IgD-negative memory B cell (primary cell): ENCODE measurements around the gene MLF1. TPM values are rescaled to one million over a fixed set of nuclear protein-coding genes. Genes with fewer than 3 reads are reported as not detected.

ENCODE experiments used
- H3K27ac Mint-ChIP-seq, 3 donors: one replicate each; pipeline ENCODE4 v1.8.0; 2020 to 2022; ENCODE audit warnings: mild to moderate bottlenecking in 3 of 3, mixed read lengths in 3 of 3, moderate library complexity in 1 of 3
- H3K27me3 Mint-ChIP-seq: one replicate; pipeline ENCODE4 v1.8.0; 2021; ENCODE audit warnings: mixed read lengths
- H3K36me3 Mint-ChIP-seq: one replicate; pipeline ENCODE4 v1.8.0; 2020; ENCODE audit warnings: mild to moderate bottlenecking, mixed read lengths
- H3K4me1 Mint-ChIP-seq, 3 donors: one replicate each; pipeline ENCODE4 v1.8.0; 2020 to 2022; ENCODE audit warnings: mixed read lengths in 3 of 3, mild to moderate bottlenecking in 1 of 3
- H3K4me3 Mint-ChIP-seq, 4 donors: one replicate each; pipeline ENCODE4 v1.8.0; 2020 to 2022; ENCODE audit warnings: mild to moderate bottlenecking in 4 of 4, mixed read lengths in 4 of 4, moderate library complexity in 3 of 4
- H3K9me3 Mint-ChIP-seq, 3 donors: one replicate each; pipeline ENCODE4 v1.8.0; 2020 to 2021; ENCODE audit warnings: mixed read lengths in 3 of 3, mild to moderate bottlenecking in 1 of 3
- polyA plus RNA-seq: library from polyadenylated mRNA; unstranded; fragments of 300-500 nt; fragmentation: Illumina TruSeq; gene quantifications from one replicate; pipeline ENCODE4 v1.2.3, GENCODE V29; 2021

MLF1 gene
- polyA plus RNA-seq, 1 donor from 2014 or later, result not detected

DNA sequence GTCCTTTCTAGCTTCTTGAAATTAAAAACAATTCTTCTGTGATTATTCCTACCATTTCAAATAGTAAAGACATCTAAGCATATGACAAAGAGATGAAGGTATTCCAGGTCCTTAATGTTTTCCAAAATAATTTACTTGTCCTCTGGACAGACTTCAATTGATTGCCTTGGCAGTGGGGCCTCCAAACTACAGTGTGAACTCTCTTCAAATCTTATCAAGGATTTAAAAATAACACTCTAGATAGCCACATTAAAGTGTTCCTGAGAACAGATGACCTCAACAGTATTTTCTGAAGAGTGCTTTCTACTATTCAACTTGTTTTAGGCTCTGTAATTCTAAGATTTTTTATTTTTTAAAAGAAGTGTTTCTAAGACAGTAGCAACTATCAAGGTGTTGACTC lies 7.9 kb upstream of the MLF1 start:
- Mint-ChIP-seq H3K36me3 (peaks cover 1% of the 10 kb centered on the region), H3K27ac (no peak overlapping the region), H3K9me3 (peaks cover 2 to 5% (median 4%) of the 10 kb centered on the region in 3 donors), H3K27me3 (peaks cover 4% of the 10 kb centered on the region), H3K4me1 (no peaks in the 10 kb centered on the region), H3K4me3 (no peak overlapping the region)

DNA sequence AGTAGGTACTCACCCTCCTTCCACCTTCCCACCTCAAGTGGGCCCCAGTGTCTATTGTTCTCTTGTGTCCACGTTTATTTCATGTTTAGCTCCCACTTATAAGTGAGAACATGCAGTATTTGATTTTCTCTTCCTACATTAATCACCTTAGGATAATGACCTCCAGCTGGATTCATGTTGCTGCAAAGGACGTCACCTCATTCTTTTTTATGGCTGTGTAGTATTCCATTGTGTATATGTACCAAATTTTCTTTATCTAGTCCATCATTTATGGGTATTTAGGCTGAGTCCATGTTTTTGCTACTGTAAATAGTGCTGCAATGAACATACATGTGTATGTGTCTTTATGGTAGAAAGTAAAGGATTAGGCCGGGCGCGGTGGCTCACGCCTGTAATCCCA lies 5.9 kb upstream of the MLF1 start:
- Mint-ChIP-seq H3K4me1 (no peaks in the 10 kb centered on the region), H3K36me3 (peaks cover 1% of the 10 kb centered on the region), H3K27ac (no peak overlapping the region), H3K4me3 (peak overlapping the region in 1 of 4 donors; percentile 25), H3K9me3 (peaks cover 0 to 7% (median 4%) of the 10 kb centered on the region in 3 donors), H3K27me3 (peaks cover 10% of the 10 kb centered on the region)

DNA sequence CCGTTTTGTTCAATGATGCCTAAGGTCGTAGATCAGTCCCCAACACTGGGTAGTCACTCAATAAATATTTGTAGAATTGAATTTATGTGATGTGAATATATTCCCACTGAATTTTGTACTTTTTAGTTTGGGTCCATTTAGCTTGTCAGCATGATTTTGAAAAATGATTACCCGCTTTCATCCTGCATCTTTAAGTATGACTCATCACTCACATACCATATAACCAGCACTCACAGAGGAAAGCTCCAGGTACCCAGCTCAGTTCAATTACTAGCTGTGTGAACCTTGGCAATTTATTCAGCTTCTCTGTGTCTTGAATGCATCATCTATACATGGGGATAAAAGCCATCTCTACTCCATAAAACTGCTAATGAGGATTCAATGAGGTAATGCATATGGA lies 2.2 kb upstream of the MLF1 start:
- no peak overlapping the region for H3K27ac Mint-ChIP-seq
- H3K27me3 Mint-ChIP-seq, result peaks cover 18% of the 10 kb centered on the region
- peaks cover 1% of the 10 kb centered on the region for H3K36me3 Mint-ChIP-seq
- H3K4me3 Mint-ChIP-seq, result no peak overlapping the region
- H3K9me3 Mint-ChIP-seq, result peaks cover 0 to 7% (median 4%) of the 10 kb centered on the region in 3 donors
- H3K4me1 Mint-ChIP-seq, result peaks cover 4 to 10% (median 5%) of the 10 kb centered on the region in 3 donors

DNA sequence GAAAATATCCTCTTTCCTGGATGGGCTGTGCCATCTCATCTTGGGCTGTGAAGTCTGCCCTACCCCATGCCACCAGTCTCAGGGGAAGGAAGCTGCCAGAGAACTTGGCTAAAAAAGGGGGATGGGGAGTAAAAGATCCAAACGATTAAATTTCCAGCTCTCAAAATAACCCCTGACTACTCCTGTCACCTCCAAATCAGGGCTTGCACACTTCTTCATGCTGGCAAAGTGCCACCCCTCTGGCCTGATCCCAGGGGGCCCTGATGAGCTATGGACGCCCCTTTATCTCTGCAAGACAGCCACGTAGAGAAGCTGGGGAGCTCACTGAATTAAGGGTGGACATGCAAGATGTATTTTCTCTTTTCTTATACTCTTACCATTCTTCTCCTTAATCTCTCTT lies 1.2 kb upstream of the MLF1 start:
- peaks cover 0 to 7% (median 4%) of the 10 kb centered on the region in 3 donors for H3K9me3 Mint-ChIP-seq
- H3K36me3 Mint-ChIP-seq, result peaks cover 1% of the 10 kb centered on the region
- H3K4me3 Mint-ChIP-seq, result peak overlapping the region in 3 of 4 donors; percentile 4 to 93 (median 74)
- H3K27me3 Mint-ChIP-seq, result peaks cover 18% of the 10 kb centered on the region
- peaks cover 4 to 10% (median 5%) of the 10 kb centered on the region in 3 donors for H3K4me1 Mint-ChIP-seq
- H3K27ac Mint-ChIP-seq, result no peak overlapping the region

DNA sequence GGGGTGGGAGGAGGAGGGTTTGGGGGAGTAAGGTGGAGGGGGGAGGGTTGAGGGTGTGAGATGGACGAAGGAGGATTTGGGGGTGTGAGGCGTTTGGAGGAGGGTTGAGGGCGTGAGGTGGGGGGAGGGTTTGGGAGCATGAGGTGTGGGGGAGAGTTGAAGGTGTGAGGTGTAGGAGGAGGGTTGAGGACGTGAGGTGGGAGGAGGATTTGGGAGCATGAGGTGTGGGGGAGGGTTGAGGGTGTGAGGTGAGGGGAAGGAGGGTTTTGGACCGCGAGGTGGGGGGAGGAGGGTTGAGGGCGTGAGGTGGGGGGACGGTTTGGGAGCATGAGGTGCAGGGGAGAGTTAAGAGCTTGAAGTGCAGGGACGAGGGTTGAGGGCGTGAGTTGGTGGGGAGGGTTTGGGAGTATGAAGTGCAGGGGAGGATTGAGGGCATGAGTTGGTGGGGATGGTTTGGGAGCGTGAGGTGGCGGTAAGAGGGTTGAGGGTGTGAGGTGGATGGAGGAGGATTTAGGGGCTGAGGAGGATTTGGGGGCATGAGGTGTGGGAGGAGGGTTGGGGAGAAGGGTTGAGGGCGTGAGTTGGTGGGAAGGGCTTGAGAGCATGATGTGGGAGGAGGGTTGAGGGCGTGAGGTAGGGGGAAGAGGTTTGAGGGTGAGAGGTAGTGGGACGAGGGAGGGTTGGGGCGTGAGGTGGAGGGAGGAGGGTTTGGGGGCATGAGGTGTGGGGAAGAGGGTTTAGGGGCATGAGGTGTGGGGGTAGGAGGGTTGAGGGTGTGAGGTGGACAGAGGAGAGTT lies 1.2 kb downstream of the MLF1 start:
- Mint-ChIP-seq H3K9me3 (peaks cover 0 to 2% (median 0%) of the 10 kb centered on the region in 3 donors), H3K4me3 (no peak overlapping the region), H3K27ac (no peak overlapping the region), H3K4me1 (peaks cover 4 to 10% (median 5%) of the 10 kb centered on the region in 3 donors), H3K27me3 (peaks cover 15% of the 10 kb centered on the region), H3K36me3 (no peaks in the 10 kb centered on the region)

DNA sequence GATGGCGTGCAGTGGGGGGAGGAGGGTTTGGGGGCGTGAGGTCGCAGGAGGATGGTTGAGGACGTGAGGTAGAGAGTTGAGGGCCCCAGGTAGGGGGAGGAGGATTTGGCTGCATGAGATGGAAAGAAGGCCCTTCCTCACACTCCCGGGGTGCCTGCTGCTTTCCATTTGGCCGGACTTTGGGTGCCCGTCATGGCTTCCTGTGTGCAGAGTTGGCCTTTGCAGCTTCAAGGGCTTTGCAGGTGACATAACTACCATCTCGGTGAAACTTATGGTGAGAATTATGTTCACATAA lies 1.7 kb downstream of the MLF1 start:
- Mint-ChIP-seq H3K4me3 (no peak overlapping the region), H3K36me3 (no peaks in the 10 kb centered on the region), H3K27me3 (peaks cover 15% of the 10 kb centered on the region), H3K27ac (no peak overlapping the region), H3K9me3 (peaks cover 0 to 2% (median 0%) of the 10 kb centered on the region in 3 donors), H3K4me1 (peaks cover 4 to 10% (median 5%) of the 10 kb centered on the region in 3 donors)

DNA sequence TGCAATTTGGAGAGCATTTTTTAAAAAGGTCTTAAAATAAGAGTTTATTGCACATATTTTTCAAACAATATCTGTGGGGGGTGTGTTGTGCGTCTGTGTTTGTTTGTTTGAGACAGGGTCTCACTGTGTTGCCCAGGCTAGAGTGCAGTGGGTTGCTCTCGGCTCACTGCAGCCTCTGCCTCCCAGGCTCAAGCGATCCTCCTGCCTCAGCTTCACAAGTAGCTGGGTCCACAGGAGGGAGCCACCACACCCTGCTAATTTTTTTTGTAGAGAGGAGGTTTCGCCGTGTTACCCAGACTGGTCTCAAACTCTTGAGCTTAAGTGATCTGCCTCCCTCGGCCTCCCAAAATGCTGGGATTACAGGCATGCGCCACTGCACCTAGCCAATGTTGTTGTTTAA lies 2.7 kb downstream of the MLF1 start:
- Mint-ChIP-seq H3K9me3 (peaks cover 0 to 2% (median 0%) of the 10 kb centered on the region in 3 donors), H3K27ac (no peak overlapping the region), H3K36me3 (no peaks in the 10 kb centered on the region), H3K4me3 (no peak overlapping the region), H3K27me3 (peaks cover 17% of the 10 kb centered on the region), H3K4me1 (peaks cover 4 to 10% (median 5%) of the 10 kb centered on the region in 3 donors)

DNA sequence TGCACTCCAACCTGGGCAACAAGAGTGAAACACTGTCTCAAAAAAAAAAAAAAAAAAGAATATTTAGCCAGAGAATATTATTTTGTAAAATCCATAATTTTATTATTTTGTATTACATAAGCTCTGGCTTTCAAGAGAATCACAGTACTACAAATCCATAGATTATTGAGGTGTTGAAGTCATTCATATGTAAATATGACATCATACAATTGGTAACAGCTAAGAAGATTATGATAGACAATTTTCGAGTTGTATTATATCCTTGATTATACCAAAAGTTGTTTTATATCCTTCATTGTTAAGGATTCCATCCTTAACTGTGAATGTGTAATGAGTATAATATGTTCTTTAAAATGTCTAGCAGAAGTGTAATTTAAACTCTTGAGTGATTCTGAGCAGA lies 3.7 kb downstream of the MLF1 start:
- no peak overlapping the region for H3K4me3 Mint-ChIP-seq
- H3K27ac Mint-ChIP-seq, result no peak overlapping the region
- H3K27me3 Mint-ChIP-seq, result peaks cover 11% of the 10 kb centered on the region
- H3K36me3 Mint-ChIP-seq, result no peaks in the 10 kb centered on the region
- H3K9me3 Mint-ChIP-seq, result no peaks in the 10 kb centered on the region
- peaks cover 4 to 10% (median 5%) of the 10 kb centered on the region in 3 donors for H3K4me1 Mint-ChIP-seq

DNA sequence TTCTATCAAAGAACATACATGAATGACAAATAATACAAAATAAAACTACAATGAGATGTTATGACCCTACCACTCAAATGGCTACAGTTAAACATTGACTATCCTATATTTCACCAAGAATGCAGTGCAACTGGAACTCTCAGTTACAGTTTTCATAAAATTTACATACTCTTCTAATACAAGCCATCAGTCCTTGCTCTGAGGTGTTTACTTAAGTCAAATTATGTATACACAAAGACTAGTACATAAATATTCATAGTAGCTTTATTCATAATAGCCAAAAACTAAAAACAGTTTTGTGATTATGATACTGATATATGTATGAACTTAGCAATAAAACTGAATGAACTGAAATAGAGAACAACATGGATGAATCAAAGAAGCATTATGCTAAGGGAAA lies 19.2 kb downstream of the MLF1 start:
- H3K4me3 Mint-ChIP-seq, result no peak overlapping the region
- H3K27me3 Mint-ChIP-seq, result no peaks in the 10 kb centered on the region
- no peaks in the 10 kb centered on the region for H3K36me3 Mint-ChIP-seq
- H3K27ac Mint-ChIP-seq, result no peak overlapping the region
- no peaks in the 10 kb centered on the region for H3K4me1 Mint-ChIP-seq
- no peaks in the 10 kb centered on the region for H3K9me3 Mint-ChIP-seq

DNA sequence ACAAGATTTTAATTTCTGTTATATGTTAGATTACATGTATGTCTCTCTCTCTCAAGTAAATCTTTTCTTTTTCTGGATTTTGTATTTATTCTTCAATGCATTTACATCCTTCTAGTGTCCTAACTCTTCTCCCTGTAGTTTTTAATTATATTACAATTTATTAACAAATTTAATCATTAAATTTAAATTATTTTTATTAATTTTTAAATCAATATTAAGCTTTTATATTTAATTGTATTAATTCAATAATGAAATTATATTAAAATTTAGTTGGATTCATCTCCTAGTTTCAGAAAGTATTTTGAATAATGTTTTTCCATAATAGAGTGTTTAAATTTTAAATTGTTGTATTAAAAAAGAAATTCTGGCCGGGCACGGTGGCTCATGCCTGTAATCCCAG lies 29.8 kb downstream of the MLF1 start:
- Mint-ChIP-seq H3K4me3 (no peak overlapping the region), H3K9me3 (no peaks in the 10 kb centered on the region), H3K36me3 (peaks cover 2% of the 10 kb centered on the region), H3K27me3 (no peaks in the 10 kb centered on the region), H3K27ac (no peak overlapping the region), H3K4me1 (no peaks in the 10 kb centered on the region)

DNA sequence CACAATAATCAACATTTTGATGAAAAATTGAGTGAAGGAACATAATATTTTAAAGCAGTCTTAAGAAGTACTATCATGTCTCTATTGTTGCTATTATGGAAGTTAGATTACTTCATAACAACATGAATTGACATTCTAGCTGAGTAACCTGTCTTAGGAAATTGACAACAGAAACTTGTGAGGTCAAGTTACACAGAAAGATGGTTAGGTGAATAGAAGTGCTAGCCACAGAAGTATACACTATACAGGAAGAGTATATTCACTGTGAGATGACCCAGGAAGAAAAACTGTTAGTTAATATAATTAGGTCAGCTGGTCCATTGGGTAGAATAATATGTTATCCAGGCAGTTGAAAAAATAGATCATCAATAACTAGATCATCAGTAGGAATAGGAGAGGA lies 31.2 kb downstream of the MLF1 start:
- Mint-ChIP-seq H3K4me1 (no peaks in the 10 kb centered on the region), H3K4me3 (no peak overlapping the region), H3K27ac (no peak overlapping the region), H3K27me3 (no peaks in the 10 kb centered on the region), H3K9me3 (no peaks in the 10 kb centered on the region), H3K36me3 (peaks cover 2% of the 10 kb centered on the region)

DNA sequence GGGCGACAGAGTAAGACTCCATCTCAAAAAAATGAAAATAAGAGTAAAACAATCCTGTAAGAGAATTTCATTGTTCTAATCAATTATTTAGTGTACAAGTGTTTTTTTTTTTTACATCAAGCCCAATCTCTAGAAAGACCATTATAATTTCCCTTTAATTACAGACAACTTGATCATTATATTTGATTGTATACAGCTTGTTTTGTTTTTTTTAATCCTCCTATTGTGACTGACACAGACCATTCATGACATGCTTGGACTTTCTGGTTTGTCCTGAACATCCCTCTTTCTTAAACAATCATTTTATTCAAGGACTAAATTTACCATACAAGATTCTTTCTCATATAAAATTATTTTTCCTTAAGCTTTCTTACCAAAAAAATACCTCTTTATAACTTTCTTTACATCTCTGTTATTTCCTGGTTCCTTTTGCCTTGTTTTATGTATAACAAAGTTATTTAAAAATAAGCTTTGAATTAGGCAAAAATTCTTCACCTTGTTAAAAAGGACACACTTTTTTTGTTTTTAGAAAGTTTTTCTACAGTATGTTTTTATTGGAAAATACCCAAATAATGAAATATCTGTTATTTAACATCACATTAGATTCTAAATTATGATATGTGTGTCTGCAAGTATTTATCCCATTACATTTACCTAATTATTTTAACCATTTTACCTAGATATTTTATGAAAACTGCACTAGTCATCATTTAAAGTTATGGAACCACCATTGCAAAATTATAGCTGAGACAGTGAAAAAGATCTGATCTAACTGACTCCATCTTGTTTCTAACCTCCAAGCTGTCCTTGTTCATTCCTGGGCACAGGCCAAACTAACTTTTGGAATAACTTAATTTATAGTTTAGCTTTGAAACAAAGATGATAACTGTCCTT lies 47.2 kb downstream of the MLF1 start:
- Mint-ChIP-seq H3K36me3 (peaks cover 1% of the 10 kb centered on the region), H3K4me3 (peak overlapping the region in 1 of 4 donors; percentile 9), H3K4me1 (no peaks in the 10 kb centered on the region), H3K9me3 (peaks cover 5 to 9% (median 6%) of the 10 kb centered on the region in 3 donors), H3K27me3 (peaks cover 2% of the 10 kb centered on the region), H3K27ac (no peak overlapping the region)

DNA sequence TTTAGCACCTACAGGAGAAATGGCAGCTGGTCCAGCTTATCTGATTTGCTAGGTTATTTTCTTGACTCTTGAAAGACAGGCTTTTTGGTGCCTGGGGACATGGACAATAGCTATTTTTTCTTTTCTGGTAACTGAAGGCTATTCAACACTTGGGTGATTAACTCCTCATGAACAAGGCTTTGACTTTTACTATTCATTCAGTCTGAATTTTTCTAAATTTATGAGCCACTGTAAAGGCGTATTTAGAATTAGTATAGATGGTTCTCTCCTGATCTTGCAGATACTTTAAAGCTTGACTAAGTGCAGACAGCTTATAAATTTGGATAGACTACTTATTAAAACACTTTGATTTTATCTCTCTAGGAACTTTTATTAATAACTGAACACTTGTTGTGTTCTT lies 54.9 kb downstream of the MLF1 start:
- H3K27me3 Mint-ChIP-seq, result peaks cover 17% of the 10 kb centered on the region
- no peaks in the 10 kb centered on the region for H3K36me3 Mint-ChIP-seq
- no peak overlapping the region for H3K27ac Mint-ChIP-seq
- no peaks in the 10 kb centered on the region for H3K4me1 Mint-ChIP-seq
- H3K4me3 Mint-ChIP-seq, result no peak overlapping the region
- H3K9me3 Mint-ChIP-seq, result peaks cover 0 to 8% (median 0%) of the 10 kb centered on the region in 3 donors

DNA sequence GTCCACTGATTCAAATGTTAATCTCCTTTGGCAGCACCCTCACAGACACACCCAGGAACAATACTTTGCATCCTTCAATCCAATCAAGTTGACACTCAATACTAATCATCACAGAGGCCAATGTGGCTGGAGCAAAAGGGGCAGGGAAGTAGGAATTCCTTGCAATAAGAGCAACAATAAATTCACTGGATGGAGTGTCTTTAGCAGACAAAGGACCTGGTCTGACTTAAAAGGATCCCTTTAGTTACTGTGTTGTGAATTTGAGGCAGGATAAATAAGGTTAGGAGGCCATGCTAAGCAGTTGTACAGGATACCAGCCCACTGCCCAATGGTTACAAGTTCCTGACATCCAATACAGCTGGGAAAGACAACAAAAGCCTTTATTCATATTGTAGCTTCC lies 61.0 kb downstream of the MLF1 start:
- H3K27ac Mint-ChIP-seq, result no peak overlapping the region
- no peak overlapping the region for H3K4me3 Mint-ChIP-seq
- H3K36me3 Mint-ChIP-seq, result no peaks in the 10 kb centered on the region
- H3K27me3 Mint-ChIP-seq, result peaks cover 22% of the 10 kb centered on the region
- no peaks in the 10 kb centered on the region for H3K4me1 Mint-ChIP-seq
- peaks cover 0 to 3% (median 0%) of the 10 kb centered on the region in 3 donors for H3K9me3 Mint-ChIP-seq

DNA sequence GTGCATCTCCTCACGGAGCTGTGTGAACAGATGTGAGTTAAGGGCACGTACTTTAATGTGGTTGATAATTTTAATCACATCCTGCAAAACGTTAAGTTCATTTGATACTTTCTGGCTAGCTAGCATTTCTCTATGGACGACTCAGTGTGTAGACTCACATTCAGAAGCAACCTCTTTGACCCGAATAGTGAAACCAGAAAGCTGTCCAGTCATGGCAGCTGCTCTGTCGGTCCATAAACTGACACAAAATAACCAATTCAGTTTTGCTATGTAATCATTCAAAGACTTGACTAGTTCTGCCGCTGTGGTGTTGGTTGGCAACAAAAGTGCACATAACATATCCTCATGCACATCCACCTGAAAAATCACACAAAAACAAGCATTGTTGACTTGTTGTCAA lies 69.7 kb downstream of the MLF1 start:
- Mint-ChIP-seq H3K27ac (no peak overlapping the region), H3K4me3 (no peak overlapping the region), H3K4me1 (peaks cover 8 to 11% (median 11%) of the 10 kb centered on the region in 3 donors), H3K27me3 (no peaks in the 10 kb centered on the region), H3K36me3 (no peaks in the 10 kb centered on the region), H3K9me3 (peaks cover 0 to 2% (median 0%) of the 10 kb centered on the region in 3 donors)
